ENCODE results near the gene CCDC97. TPM values are rescaled to one million over a fixed set of nuclear protein-coding genes. Genes with fewer than 3 reads are reported as not detected.

Gene CCDC97
- total RNA-seq, 1 donor from 2014 or later, result 30.3 TPM

- H3K4me3 ChIP-seq, result no peak overlapping the region
- peaks cover 35% of the 10 kb centered on the region for H3K4me1 ChIP-seq
- intact Hi-C loops (cut with DNase I), result no loop called here
- ATAC-seq, result no peak
- no peaks in the 10 kb centered on the region for H3K9me3 ChIP-seq
- H3K27ac ChIP-seq, result no peak overlapping the region
- TF ChIP-seq, protein P1, sequence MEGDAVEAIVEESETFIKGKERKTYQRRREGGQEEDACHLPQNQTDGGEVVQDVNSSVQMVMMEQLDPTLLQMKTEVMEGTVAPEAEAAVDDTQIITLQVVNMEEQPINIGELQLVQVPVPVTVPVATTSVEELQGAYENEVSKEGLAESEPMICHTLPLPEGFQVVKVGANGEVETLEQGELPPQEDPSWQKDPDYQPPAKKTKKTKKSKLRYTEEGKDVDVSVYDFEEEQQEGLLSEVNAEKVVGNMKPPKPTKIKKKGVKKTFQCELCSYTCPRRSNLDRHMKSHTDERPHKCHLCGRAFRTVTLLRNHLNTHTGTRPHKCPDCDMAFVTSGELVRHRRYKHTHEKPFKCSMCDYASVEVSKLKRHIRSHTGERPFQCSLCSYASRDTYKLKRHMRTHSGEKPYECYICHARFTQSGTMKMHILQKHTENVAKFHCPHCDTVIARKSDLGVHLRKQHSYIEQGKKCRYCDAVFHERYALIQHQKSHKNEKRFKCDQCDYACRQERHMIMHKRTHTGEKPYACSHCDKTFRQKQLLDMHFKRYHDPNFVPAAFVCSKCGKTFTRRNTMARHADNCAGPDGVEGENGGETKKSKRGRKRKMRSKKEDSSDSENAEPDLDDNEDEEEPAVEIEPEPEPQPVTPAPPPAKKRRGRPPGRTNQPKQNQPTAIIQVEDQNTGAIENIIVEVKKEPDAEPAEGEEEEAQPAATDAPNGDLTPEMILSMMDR (IDR thresholded peaks at IDR 0.05), result no peak
- peak; percentile 39 for DNase-seq
- peaks cover 80% of the 10 kb centered on the region for H3K36me3 ChIP-seq
- H3K27me3 ChIP-seq (ENCODE audit: low read depth), result no peaks in the 10 kb centered on the region
Measured at GRCh38 chr19:41319500-41320184, 9.7 kb downstream of the CCDC97 start.

GRCh38 chr19:41320185-41320518 is 10.2 kb downstream of the CCDC97 start:
- peaks cover 75% of the 10 kb centered on the region for H3K36me3 ChIP-seq
- no peaks in the 10 kb centered on the region for H3K27me3 ChIP-seq (ENCODE audit: low read depth)
- DNase-seq, result no peak
- no peak for ATAC-seq
- H3K9me3 ChIP-seq, result no peaks in the 10 kb centered on the region
- TF ChIP-seq, protein P1 (IDR thresholded peaks at IDR 0.05), result no peak
- peaks cover 40% of the 10 kb centered on the region for H3K4me1 ChIP-seq
- no peak overlapping the region for H3K27ac ChIP-seq
- intact Hi-C loops (cut with DNase I), result no loop called here
- H3K4me3 ChIP-seq, result no peak overlapping the region

DNA sequence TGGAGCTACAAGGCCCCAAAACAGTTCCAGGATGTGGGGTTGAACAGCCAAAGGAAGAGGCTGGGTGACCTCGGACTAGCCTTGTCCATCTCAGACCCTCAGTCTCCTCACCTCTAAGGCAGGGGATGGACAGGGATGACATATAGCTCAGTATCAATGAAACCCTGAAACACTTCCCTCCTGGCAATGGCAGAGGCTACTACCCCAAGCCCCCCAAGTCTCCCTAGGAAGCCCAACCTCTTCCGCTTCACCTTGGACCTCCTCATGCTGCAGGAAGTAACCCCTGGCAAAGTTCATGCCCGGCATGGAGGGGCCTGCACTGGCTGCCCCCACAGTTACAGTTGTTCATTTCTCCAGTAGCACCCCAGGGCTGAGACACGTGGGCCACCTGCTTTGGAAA is 10.6 kb downstream of the CCDC97 start:
- Histone ChIP-seq H3K9me3 (no peaks in the 10 kb centered on the region), H3K4me1 (peaks cover 45% of the 10 kb centered on the region), H3K36me3 (peaks cover 71% of the 10 kb centered on the region), H3K27ac (no peak overlapping the region), H3K4me3 (no peak overlapping the region), H3K27me3 (ENCODE audit: low read depth) (no peaks in the 10 kb centered on the region)
- intact Hi-C loops (cut with DNase I), result no loop called here
- ATAC-seq (no peak), DNase-seq (no peak)
- TF ChIP-seq, protein P1 (IDR thresholded peaks at IDR 0.05), result no peak

- TF ChIP-seq, protein P1 (IDR thresholded peaks at IDR 0.05), result no peak
- no peak for DNase-seq
- Histone ChIP-seq H3K9me3 (no peaks in the 10 kb centered on the region), H3K4me3 (no peak overlapping the region), H3K4me1 (peaks cover 51% of the 10 kb centered on the region), H3K27me3 (ENCODE audit: low read depth) (no peaks in the 10 kb centered on the region), H3K36me3 (peaks cover 64% of the 10 kb centered on the region), H3K27ac (peak overlapping the region; percentile 21)
- intact Hi-C loops (cut with DNase I), result no loop called here
- no peak for ATAC-seq
Measured at GRCh38 chr19:41321204-41321599, 11.2 kb downstream of the CCDC97 start.

GRCh38 chr19:41321600-41322270 is 11.8 kb downstream of the CCDC97 start:
- Histone ChIP-seq H3K4me3 (no peak overlapping the region), H3K27me3 (ENCODE audit: low read depth) (no peaks in the 10 kb centered on the region), H3K27ac (peak overlapping the region; percentile 86), H3K9me3 (no peaks in the 10 kb centered on the region), H3K4me1 (peaks cover 56% of the 10 kb centered on the region), H3K36me3 (peaks cover 59% of the 10 kb centered on the region)
- intact Hi-C loops (cut with DNase I), result no loop called here
- DNase-seq, result no peak
- ATAC-seq, result peak; percentile 27 to 28
- TF ChIP-seq, protein P1 (IDR thresholded peaks at IDR 0.05), result peak; percentile 72
